Measurements from ENCODE around the gene GABRA6.

GABRA6 gene

GRCh38 chr5:161745392-161745791, 59.9 kb downstream of the GABRA6 start:
- no peak overlapping the region for H3K4me3 ChIP-seq
- H3K27ac ChIP-seq, result no peak overlapping the region

GRCh38 chr5:161751265-161751664, 65.7 kb downstream of the GABRA6 start:
- H3K4me3 ChIP-seq, result no peak overlapping the region
- no peak overlapping the region for H3K27ac ChIP-seq

Data from skin epidermis (tissue), 12 donors.